T-helper 1 cell treated with Interleukin-12 subunit alpha and Interleukin-12 subunit beta and Interleukin-4 antibody, amounts not matched to agents 30 μg/mL and 1 μg/mL, for 36 hours (primary cell): ENCODE results near the gene CTNND2.
"Not testable (repeated sequence)": the region's sequence is repeated elsewhere in the genome, so short reads cannot be mapped to it uniquely, and the experiment has no call there.

Experiments used
- H3K27ac Mint-ChIP-seq: one replicate; pipeline ENCODE4 v1.8.0; 2021; ENCODE audit warnings: mild to moderate bottlenecking, mixed read lengths
- H3K27me3 Mint-ChIP-seq: one replicate; pipeline ENCODE4 v1.8.0; 2021; ENCODE audit warnings: low read depth, mixed read lengths
- H3K36me3 Mint-ChIP-seq: one replicate; pipeline ENCODE4 v1.8.0; 2021; ENCODE audit warnings: low read depth, mixed read lengths
- H3K4me1 Mint-ChIP-seq: one replicate; pipeline ENCODE4 v1.8.0; 2021; ENCODE audit warnings: low read depth, mixed read lengths
- H3K4me3 Mint-ChIP-seq: one replicate; pipeline ENCODE4 v1.8.0; 2021; ENCODE audit warnings: mild to moderate bottlenecking, moderate library complexity, mixed read lengths
- H3K9me3 Mint-ChIP-seq: one replicate; pipeline ENCODE4 v1.8.0; 2021; ENCODE audit warnings: mixed read lengths

The CTNND2 gene

DNA sequence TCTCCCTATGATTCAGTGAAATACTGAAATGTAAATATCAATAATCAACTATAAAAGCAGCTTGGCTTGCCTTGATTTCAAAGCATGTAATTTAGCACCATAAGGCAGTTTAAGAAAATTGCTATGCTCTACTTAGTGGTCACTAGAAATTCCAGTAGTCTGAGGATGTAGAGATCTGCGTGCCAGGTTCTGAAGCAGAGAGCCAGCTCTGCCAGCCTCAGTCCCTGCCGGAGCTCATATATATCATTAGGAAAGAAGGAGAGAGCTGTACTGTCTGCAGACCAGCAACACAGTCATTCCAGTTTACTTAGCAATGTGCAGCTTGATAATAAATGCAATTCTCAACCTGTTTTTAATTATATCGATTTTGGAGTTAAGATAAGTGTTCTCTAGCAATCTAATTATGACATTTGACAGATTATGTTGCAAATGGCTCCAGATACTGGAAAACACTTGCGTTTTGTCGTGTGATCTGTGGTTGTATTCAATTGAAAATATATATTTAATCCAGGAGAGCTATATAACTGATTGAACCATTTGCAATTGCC, 540.5 kb downstream of the CTNND2 start:
- Mint-ChIP-seq H3K27me3 (no peaks in the 10 kb centered on the region), H3K4me1 (no peaks in the 10 kb centered on the region), H3K4me3 (no peak overlapping the region), H3K9me3 (no peaks in the 10 kb centered on the region), H3K36me3 (no peaks in the 10 kb centered on the region), H3K27ac (no peak overlapping the region)

GRCh38 chr5:11361768-11362167, 542.5 kb downstream of the CTNND2 start:
- Mint-ChIP-seq H3K4me1 (no peaks in the 10 kb centered on the region), H3K27me3 (no peaks in the 10 kb centered on the region), H3K4me3 (no peak overlapping the region), H3K9me3 (no peaks in the 10 kb centered on the region), H3K27ac (no peak overlapping the region), H3K36me3 (no peaks in the 10 kb centered on the region)

- no peaks in the 10 kb centered on the region for H3K27me3 Mint-ChIP-seq
- H3K27ac Mint-ChIP-seq, result no peak overlapping the region
- H3K4me3 Mint-ChIP-seq, result no peak overlapping the region
- no peaks in the 10 kb centered on the region for H3K9me3 Mint-ChIP-seq
- H3K36me3 Mint-ChIP-seq, result no peaks in the 10 kb centered on the region
- H3K4me1 Mint-ChIP-seq, result no peaks in the 10 kb centered on the region
These were observed 546.3 kb downstream of the CTNND2 start for GRCh38 chr5:11357928-11358327.

GRCh38 chr5:11355491-11355890, 548.8 kb downstream of the CTNND2 start:
- Mint-ChIP-seq H3K27ac (no peak overlapping the region), H3K27me3 (no peaks in the 10 kb centered on the region), H3K4me3 (no peak overlapping the region), H3K36me3 (no peaks in the 10 kb centered on the region), H3K4me1 (no peaks in the 10 kb centered on the region), H3K9me3 (no peaks in the 10 kb centered on the region)

DNA sequence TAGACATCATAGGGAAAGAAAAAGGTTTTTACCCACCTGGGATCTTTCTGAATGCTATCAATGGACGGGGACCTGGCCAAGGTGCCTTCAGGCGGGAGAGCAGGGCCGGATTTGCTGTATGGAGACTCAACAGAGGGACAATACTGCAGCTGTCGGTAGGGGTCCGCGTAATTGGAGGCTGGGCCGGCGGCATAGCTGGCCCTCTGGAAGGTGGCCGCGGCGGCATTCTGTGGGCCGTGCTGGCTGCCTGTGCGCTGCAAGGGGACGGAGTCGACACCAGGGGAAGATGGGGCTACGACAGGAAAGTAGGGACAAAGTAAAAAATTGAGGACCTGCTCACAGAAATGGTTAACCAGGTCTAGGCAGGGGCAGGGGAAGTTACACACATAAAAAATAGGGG, 557.9 kb downstream of the CTNND2 start:
- no peak overlapping the region for H3K27ac Mint-ChIP-seq
- H3K4me3 Mint-ChIP-seq, result no peak overlapping the region
- no peaks in the 10 kb centered on the region for H3K36me3 Mint-ChIP-seq
- H3K27me3 Mint-ChIP-seq, result no peaks in the 10 kb centered on the region
- H3K4me1 Mint-ChIP-seq, result no peaks in the 10 kb centered on the region
- H3K9me3 Mint-ChIP-seq, result no peaks in the 10 kb centered on the region

DNA sequence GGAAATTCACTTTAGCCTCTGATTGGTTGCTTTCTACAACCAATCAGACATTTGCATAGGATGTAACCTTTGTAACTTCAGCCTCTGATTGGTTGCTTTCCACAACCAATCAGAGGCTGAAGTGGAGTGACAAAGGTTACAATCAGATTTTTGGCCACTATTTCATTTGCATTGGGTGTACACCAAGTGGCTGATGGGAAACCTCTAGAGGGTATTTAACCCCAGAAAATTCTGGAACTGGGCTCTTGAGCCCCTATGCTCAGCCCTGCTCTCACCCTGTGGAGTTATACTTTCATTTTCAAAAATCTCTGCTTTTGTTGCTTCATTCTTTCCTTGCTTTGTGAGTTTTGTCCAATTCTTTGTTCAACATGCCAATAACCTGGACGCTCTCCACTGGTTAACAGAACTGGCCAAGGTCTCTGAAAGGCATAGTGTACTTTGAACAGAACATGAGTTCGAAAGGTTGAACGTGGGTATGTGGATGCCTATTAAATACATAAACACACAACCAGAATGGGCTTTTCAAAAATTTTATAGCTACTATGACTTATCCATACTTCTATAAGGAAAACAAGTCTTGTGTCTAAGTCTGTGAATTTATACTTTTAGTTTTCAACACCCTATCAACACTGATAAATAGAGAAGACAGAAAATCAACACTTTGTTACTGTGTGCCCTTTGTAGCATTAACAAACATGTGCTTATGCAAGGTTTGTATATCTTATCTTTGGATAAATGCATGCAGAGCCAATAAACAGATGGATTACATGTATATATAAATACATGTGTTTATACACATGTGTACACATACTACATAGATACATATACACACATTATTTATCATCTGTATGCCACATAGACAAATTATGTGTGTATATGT, 568.1 kb downstream of the CTNND2 start:
- no peak overlapping the region for H3K27ac Mint-ChIP-seq
- no peak overlapping the region for H3K4me3 Mint-ChIP-seq
- no peaks in the 10 kb centered on the region for H3K4me1 Mint-ChIP-seq
- no peaks in the 10 kb centered on the region for H3K36me3 Mint-ChIP-seq
- no peaks in the 10 kb centered on the region for H3K27me3 Mint-ChIP-seq
- no peaks in the 10 kb centered on the region for H3K9me3 Mint-ChIP-seq

GRCh38 chr5:11334404-11334803, 569.8 kb downstream of the CTNND2 start:
- H3K27me3 Mint-ChIP-seq, result no peaks in the 10 kb centered on the region
- H3K9me3 Mint-ChIP-seq, result no peaks in the 10 kb centered on the region
- no peaks in the 10 kb centered on the region for H3K36me3 Mint-ChIP-seq

DNA sequence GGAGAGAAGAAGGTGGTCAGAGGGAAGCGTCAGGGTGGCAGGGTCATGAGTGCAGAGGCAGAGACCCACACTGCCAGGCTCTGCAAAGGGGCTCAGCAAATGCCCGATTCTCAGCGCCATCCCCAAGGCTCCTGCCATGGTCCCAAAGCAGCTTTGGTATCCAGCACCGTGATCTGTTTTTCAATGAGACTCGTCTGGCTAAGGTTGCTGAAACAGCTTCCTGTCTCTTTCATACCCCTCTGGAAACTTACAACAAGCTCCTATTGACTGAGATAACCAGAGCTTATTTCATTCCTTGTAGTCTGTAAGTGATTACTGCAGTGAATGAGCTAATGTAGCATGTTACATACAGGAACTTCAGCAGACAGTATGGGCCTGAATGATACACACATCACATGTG, 574.6 kb downstream of the CTNND2 start:
- Mint-ChIP-seq H3K4me3 (no peak overlapping the region), H3K27ac (no peak overlapping the region), H3K4me1 (no peaks in the 10 kb centered on the region)

More at GRCh38 chr5:11334404-11334803, 569.8 kb downstream of the CTNND2 start:
- H3K27ac Mint-ChIP-seq, result no peak overlapping the region
- H3K4me3 Mint-ChIP-seq, result no peak overlapping the region
- no peaks in the 10 kb centered on the region for H3K4me1 Mint-ChIP-seq

DNA sequence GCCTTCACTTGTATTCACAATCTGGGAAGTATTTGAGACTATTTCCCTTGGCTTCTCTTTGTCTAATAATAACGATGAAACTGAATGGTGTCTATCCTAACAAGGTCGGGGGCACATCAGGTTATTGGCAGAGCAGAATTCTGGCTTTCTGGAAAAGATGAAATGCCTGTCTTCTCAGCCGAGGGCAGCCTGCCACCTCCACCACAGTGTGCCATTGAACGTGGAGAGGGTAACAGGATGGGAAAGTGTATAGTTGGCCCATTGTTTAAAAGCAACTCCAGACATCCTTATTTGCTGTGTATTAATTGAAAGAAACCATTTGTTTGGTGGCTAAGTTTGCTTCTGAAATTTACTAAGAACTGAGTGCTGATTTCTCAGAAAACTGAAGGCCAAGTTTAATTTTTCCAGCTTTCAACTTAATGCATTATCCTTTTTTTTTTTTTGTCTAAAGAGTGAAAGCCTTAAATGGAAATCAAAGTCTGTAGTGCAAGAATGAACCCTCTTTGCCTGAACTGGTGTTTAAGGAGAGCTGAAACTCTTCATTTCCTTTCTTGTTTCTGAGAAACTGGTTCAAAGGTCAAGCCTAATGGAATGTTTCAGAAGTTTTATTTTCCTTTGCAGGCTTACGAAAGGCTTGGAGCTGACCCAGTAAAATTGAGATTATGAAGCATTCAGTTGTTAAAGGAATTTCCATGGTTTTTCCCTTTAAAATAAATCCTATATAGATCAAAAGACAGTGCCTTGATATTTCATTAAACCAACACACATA, 579.5 kb downstream of the CTNND2 start:
- H3K36me3 Mint-ChIP-seq, result no peaks in the 10 kb centered on the region
- no peaks in the 10 kb centered on the region for H3K9me3 Mint-ChIP-seq
- H3K4me3 Mint-ChIP-seq, result no peak overlapping the region
- no peak overlapping the region for H3K27ac Mint-ChIP-seq
- no peaks in the 10 kb centered on the region for H3K4me1 Mint-ChIP-seq
- H3K27me3 Mint-ChIP-seq, result no peaks in the 10 kb centered on the region

More for the DNA sequence above, 574.6 kb downstream of the CTNND2 start:
- Mint-ChIP-seq H3K36me3 (no peaks in the 10 kb centered on the region), H3K27me3 (no peaks in the 10 kb centered on the region), H3K9me3 (no peaks in the 10 kb centered on the region)

- H3K4me3 Mint-ChIP-seq, result no peak overlapping the region
- no peaks in the 10 kb centered on the region for H3K27me3 Mint-ChIP-seq
- no peaks in the 10 kb centered on the region for H3K36me3 Mint-ChIP-seq
- H3K9me3 Mint-ChIP-seq, result no peaks in the 10 kb centered on the region
- H3K27ac Mint-ChIP-seq, result no peak overlapping the region
- H3K4me1 Mint-ChIP-seq, result no peaks in the 10 kb centered on the region
These were observed 580.5 kb downstream of the CTNND2 start for GRCh38 chr5:11323761-11324160.

- no peaks in the 10 kb centered on the region for H3K9me3 Mint-ChIP-seq
- H3K27me3 Mint-ChIP-seq, result no peaks in the 10 kb centered on the region
- H3K4me3 Mint-ChIP-seq, result no peak overlapping the region
- H3K36me3 Mint-ChIP-seq, result no peaks in the 10 kb centered on the region
- no peak overlapping the region for H3K27ac Mint-ChIP-seq
- no peaks in the 10 kb centered on the region for H3K4me1 Mint-ChIP-seq
These were observed 582.1 kb downstream of the CTNND2 start for GRCh38 chr5:11322133-11322532.

GRCh38 chr5:11319836-11320580, 584.2 kb downstream of the CTNND2 start:
- Mint-ChIP-seq H3K4me1 (no peaks in the 10 kb centered on the region), H3K36me3 (no peaks in the 10 kb centered on the region), H3K9me3 (no peaks in the 10 kb centered on the region), H3K27ac (no peak overlapping the region), H3K27me3 (no peaks in the 10 kb centered on the region), H3K4me3 (no peak overlapping the region)

DNA sequence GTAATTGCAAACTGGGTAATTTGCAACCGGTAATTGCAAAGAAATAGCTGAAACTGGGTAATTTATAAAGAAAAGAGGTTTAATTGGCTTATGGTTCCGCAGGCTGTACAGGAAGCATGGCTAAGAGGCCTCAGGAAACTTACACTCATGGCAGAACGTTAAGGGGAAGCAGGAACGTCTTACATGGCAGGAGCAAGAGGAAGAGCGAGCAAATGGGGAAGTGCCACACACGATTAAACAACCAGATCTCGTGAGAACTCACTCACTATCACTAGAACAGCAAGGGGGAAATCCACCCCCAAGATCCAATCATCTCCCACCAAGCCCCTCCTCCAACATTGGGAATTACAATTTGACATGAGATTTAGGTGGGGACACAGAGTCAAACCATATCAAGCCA, 590.6 kb downstream of the CTNND2 start:
- not testable (repeated sequence) for H3K27me3 Mint-ChIP-seq, H3K4me1 Mint-ChIP-seq, H3K9me3 Mint-ChIP-seq, H3K36me3 Mint-ChIP-seq, H3K27ac Mint-ChIP-seq, H3K4me3 Mint-ChIP-seq

DNA sequence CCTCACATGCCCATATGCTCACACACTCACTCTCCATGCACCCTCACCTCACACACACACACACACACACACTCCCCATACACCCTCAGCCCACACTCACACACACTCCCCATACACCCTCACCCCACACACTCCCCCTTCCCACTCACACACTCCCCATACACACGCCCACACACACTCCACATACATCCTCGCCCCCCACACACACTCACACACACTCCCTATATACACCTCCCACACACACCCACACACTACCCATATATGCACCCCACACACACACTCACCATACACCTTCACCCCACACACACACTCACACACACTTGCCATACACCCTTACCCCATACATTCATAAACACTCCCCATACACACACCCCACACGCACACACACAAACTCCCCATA, 592.5 kb downstream of the CTNND2 start:
- Mint-ChIP-seq H3K36me3 (no peaks in the 10 kb centered on the region), H3K9me3 (no peaks in the 10 kb centered on the region), H3K4me3 (no peak overlapping the region), H3K27ac (no peak overlapping the region), H3K27me3 (no peaks in the 10 kb centered on the region), H3K4me1 (no peaks in the 10 kb centered on the region)
